AG04449 (cell line): ENCODE data around the gene PLA2G7.

Source experiments
- CTCF ChIA-PET: fragments of 350-600 bp; formaldehyde crosslinking; extraction: SDS; loops from one replicate; lab custom pipeline; 2021; ENCODE audit warnings: antibody characterized with exemption; lab: Yijun Ruan, JAX
- POLR2A ChIA-PET: fragments of 400-600, 350-600 bp; formaldehyde crosslinking; extraction: SDS; loops from one replicate; lab custom pipeline; 2020; ENCODE audit warnings: antibody characterized with exemption, inconsistent platforms; lab: Yijun Ruan, JAX
- DNase-seq: peaks from one replicate; pipeline ENCODE4 v3.0.0-alpha.2; 2010; ENCODE audit warnings: low read depth, low spot score
- H3K4me3 ChIP-seq: 2 replicates; pipeline ENCODE4 v1.5.1; 2011; ENCODE audit warnings: low read depth, mild to moderate bottlenecking, control low read depth, low read length
- TF ChIP-seq, protein P1 (sequence below): IDR thresholded peaks from one replicate; pipeline ENCODE4 v1.5.1; 2011; ENCODE audit warnings: mild to moderate bottlenecking, moderate library complexity, low read length, control low read depth, inconsistent platforms; ENCODE audit not compliant: insufficient read depth; ENCODE audit errors: missing control alignments

Gene PLA2G7

DNA sequence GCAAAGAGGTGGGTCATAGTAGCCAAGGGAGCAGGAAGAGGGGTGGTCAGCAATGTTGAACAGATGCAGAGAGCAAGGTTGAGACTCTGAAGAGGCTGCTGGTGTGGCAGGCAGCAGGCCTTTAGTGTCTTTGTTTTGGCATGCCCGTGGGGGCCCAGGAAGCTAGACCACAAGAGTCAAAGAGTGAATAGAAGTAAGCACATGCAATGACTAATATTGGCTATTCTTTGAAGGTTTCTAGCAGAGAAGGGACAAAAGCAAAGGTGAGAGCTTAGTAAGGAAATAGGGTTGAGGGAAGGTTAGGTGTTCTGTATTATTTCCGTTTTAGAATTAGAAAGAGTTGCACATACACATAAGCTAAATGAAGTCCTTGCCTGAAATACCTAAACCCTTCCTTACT lies 28.7 kb downstream of the PLA2G7 start:
- POLR2A ChIA-PET, result no interaction called here
- TF ChIP-seq, protein P1, sequence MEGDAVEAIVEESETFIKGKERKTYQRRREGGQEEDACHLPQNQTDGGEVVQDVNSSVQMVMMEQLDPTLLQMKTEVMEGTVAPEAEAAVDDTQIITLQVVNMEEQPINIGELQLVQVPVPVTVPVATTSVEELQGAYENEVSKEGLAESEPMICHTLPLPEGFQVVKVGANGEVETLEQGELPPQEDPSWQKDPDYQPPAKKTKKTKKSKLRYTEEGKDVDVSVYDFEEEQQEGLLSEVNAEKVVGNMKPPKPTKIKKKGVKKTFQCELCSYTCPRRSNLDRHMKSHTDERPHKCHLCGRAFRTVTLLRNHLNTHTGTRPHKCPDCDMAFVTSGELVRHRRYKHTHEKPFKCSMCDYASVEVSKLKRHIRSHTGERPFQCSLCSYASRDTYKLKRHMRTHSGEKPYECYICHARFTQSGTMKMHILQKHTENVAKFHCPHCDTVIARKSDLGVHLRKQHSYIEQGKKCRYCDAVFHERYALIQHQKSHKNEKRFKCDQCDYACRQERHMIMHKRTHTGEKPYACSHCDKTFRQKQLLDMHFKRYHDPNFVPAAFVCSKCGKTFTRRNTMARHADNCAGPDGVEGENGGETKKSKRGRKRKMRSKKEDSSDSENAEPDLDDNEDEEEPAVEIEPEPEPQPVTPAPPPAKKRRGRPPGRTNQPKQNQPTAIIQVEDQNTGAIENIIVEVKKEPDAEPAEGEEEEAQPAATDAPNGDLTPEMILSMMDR, result no peak
- no peak for DNase-seq
- CTCF ChIA-PET, result no interaction called here
- H3K4me3 ChIP-seq, result no peak overlapping the region

DNA sequence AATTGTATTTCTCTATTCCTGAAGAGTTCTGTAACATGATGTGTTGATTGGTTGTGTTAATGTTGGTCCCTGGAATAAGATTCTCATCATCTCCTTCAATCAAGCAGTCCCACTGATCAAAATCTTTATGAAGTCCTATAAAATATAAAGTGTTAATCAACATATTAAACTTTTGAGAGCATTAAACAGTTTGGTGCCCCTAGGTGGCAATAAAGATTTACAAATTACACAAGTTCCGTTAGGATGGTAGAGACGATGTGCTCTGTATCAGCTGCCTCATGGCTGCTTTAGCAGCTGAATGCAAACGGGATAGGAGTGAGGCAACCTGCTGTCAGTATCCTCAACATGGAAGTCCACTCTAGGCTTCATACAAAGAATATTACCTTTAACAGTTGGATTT lies 30.6 kb downstream of the PLA2G7 start:
- ChIA-PET CTCF (no interaction called here), POLR2A (no interaction called here)
- no peak overlapping the region for H3K4me3 ChIP-seq
- TF ChIP-seq, protein P1, result no peak
- no peak for DNase-seq

DNA sequence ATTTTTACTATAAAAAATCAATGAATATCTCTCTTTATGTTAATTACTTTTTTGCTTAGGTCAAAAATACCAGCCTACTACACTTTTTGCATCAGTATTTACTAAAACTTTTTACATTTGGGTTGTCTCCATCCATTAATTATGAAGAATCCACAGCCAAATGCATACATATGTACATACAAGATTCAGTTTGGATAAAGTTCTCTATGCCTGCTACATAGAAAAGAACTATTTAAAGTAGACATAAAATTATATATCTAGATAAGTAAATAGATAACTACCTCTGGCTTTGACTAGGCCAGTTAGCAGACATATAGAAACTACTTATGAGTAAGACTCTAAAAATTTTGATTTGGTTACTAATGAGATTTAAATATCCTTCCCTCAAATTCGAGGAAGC lies 35.2 kb downstream of the PLA2G7 start:
- TF ChIP-seq, protein P1, result no peak
- POLR2A ChIA-PET, result no interaction called here
- no peak overlapping the region for H3K4me3 ChIP-seq
- CTCF ChIA-PET, result no interaction called here
- DNase-seq, result no peak

DNA sequence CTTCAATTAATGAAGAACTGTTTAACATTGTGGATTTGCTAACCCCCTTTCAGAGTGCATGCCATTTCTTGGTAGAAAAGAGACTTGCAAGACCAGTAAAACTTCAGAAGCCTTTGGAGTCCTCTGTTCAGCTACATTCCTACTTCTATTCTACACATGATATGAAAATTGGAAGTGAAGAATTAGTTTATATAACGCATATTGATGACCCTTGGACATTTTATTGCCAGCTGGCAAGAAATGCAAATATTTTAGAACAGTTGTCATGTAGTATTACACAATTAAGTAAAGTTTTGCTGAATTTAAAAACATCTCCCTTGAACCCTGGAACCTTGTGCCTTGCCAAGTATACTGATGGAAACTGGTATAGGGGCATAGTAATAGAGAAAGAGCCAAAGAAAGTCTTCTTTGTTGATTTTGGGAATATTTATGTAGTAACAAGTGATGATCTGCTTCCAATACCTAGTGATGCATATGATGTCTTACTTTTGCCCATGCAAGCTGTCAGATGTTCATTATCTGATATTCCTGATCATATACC lies 44.2 kb downstream of the PLA2G7 start:
- CTCF ChIA-PET, result no interaction called here
- POLR2A ChIA-PET, result no interaction called here
- no peak for DNase-seq
- TF ChIP-seq, protein P1, result no peak
- no peak overlapping the region for H3K4me3 ChIP-seq

DNA sequence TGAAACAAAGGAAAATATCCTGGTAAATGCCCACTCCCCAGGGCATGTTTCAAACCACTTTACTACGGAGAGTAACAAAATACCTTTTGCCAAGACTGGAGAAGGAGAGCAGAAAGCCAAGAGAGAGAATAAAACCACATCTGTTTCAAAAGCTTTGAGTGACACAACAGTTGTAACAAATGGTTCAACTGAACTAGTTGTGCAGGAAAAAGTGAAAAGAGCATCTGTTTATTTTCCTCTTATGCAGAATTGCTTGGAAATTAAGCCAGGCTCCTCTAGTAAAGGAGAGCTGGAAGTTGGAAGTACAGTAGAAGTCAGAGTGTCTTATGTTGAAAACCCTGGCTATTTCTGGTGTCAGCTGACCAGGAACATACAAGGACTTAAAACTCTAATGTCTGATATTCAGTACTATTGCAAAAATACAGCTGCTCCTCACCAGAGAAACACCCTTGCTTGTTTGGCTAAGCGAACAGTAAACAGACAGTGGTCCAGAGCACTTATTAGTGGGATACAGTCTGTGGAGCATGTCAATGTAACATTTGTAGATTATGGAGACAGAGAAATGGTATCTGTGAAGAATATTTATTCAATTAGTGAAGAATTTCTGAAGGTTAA lies 44.9 kb downstream of the PLA2G7 start:
- TF ChIP-seq, protein P1, result no peak
- POLR2A ChIA-PET, result no interaction called here
- DNase-seq, result no peak
- CTCF ChIA-PET, result no interaction called here
- no peak overlapping the region for H3K4me3 ChIP-seq

DNA sequence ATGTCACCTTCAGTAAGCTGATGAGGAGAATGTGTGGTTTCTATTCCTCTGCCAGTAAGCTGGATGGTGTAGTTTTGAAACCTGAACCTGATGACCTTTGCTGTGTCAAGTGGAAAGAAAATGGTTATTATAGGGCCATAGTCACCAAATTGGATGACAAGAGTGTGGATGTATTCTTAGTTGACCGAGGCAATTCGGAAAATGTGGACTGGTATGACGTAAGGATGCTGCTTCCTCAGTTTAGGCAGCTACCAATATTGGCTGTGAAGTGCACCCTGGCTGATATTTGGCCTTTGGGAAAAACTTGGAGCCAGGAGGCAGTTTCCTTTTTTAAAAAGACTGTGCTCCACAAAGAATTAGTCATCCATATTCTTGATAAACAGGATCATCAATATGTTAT lies 45.5 kb downstream of the PLA2G7 start:
- ChIA-PET CTCF (no interaction called here), POLR2A (no interaction called here)
- TF ChIP-seq, protein P1, result no peak
- DNase-seq, result no peak
- no peak overlapping the region for H3K4me3 ChIP-seq
